Suprapubic skin (tissue), 4 donors: ENCODE results near the gene IL1RAPL2. TPM values are rescaled to one million over a fixed set of nuclear protein-coding genes. Genes with fewer than 3 reads are reported as not detected.
"Not testable (repeated sequence)": the region's sequence is repeated elsewhere in the genome, so short reads cannot be mapped to it uniquely, and the experiment has no call there.

ENCODE experiments used
- DNase-seq, 2 donors: peaks; one replicate each; pipeline ENCODE4 v3.0.0-alpha.2; 2019; ENCODE audit warnings: low spot score in 2 of 2
- H3K27ac ChIP-seq: fragments of 200-600 bp; sonication (generic); one replicate; pipeline ENCODE4 v1.5.1; 2019
- H3K27me3 ChIP-seq: fragments of 200-600 bp; sonication (generic); one replicate; pipeline ENCODE4 v1.5.1; 2019
- H3K36me3 ChIP-seq: fragments of 200-600 bp; sonication (generic); one replicate; pipeline ENCODE4 v1.5.1; 2019
- H3K4me1 ChIP-seq: fragments of 200-600 bp; sonication (generic); one replicate; pipeline ENCODE4 v1.5.1; 2019
- H3K4me3 ChIP-seq: fragments of 200-600 bp; sonication (generic); one replicate; pipeline ENCODE4 v1.5.1; 2019; ENCODE audit warnings: mild to moderate bottlenecking
- H3K9me3 ChIP-seq: fragments of 200-600 bp; sonication (generic); one replicate; pipeline ENCODE4 v1.5.1; 2019
- EP300 ChIP-seq: sonication (generic); formaldehyde crosslinking; IDR thresholded peaks from one replicate; pipeline ENCODE4 v1.6.1; 2017; ENCODE audit warnings: antibody characterized with exemption
- POLR2A ChIP-seq, 2 donors: fragments of 450-650 bp; IDR thresholded peaks; one replicate each; pipeline ENCODE4 v1.6.1; 2017; ENCODE audit warnings: antibody characterized with exemption in 2 of 2, mild to moderate bottlenecking in 2 of 2, moderate library complexity in 2 of 2
- POLR2AphosphoS5 ChIP-seq, 3 donors: sonication (generic); formaldehyde crosslinking; IDR thresholded peaks; one replicate each; pipeline ENCODE4 v1.6.1; 2017; ENCODE audit warnings: antibody characterized with exemption in 3 of 3
- WGBS: methylation state at CpG from one replicate; pipeline ENCODE4 v1.1.5; 2018; 5-methylcytosine and 5-hydroxymethylcytosine counted together
- total RNA-seq, 4 donors: library from RNA; depleted of rRNA; stranded (reverse); fragments of >200 nt; gene quantifications; one replicate each; pipeline ENCODE4 v1.1.0, GENCODE V29; 2016
- TF ChIP-seq, protein P1 (sequence below), 2 donors: fragments of 200-600 bp in 1 of 2; fragments of 450-650 bp in 1 of 2; sonication (generic) in 1 of 2; IDR thresholded peaks; one replicate each; pipeline ENCODE4 v1.5.1; 2016 to 2019; ENCODE audit warnings: antibody characterized with exemption in 2 of 2, mild to moderate bottlenecking in 1 of 2, moderate library complexity in 1 of 2

The IL1RAPL2 gene
- total RNA-seq, result under 1 TPM in 3 of 4 donors, not detected in 1; 0.21 to 0.42 (median 0.25) TPM

- Histone ChIP-seq H3K4me3 (peak within 1 kb of the TSS; percentile 33), H3K9me3 (no peaks in the 10 kb centered on the region), H3K27ac (no peak within 1 kb of the TSS), H3K36me3 (no peaks in the 10 kb centered on the region), H3K4me1 (peaks cover 6% of the 10 kb centered on the region), H3K27me3 (peaks cover 37% of the 10 kb centered on the region)
- no peak for DNase-seq
- WGBS, result 25% methylated on average over 25 of the region's 48 CpGs
- no peak for TF ChIP-seq POLR2A (IDR thresholded peaks at IDR 0.05)
- TF ChIP-seq EP300, result no peak
- TF ChIP-seq, protein P1, sequence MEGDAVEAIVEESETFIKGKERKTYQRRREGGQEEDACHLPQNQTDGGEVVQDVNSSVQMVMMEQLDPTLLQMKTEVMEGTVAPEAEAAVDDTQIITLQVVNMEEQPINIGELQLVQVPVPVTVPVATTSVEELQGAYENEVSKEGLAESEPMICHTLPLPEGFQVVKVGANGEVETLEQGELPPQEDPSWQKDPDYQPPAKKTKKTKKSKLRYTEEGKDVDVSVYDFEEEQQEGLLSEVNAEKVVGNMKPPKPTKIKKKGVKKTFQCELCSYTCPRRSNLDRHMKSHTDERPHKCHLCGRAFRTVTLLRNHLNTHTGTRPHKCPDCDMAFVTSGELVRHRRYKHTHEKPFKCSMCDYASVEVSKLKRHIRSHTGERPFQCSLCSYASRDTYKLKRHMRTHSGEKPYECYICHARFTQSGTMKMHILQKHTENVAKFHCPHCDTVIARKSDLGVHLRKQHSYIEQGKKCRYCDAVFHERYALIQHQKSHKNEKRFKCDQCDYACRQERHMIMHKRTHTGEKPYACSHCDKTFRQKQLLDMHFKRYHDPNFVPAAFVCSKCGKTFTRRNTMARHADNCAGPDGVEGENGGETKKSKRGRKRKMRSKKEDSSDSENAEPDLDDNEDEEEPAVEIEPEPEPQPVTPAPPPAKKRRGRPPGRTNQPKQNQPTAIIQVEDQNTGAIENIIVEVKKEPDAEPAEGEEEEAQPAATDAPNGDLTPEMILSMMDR (IDR thresholded peaks at IDR 0.05), result peak; percentile 14 to 25
Measured at GRCh38 chrX:104565791-104566680, at the start of gene IL1RAPL2. Gene IL1RAPL2, plus strand, starts transcription at chrX:104566199.

GRCh38 chrX:104522386-104522785 is 43.6 kb upstream of the IL1RAPL2 start:
- no peak for TF ChIP-seq POLR2AphosphoS5 (IDR thresholded peaks at IDR 0.05)
- no peak for TF ChIP-seq POLR2A (IDR thresholded peaks at IDR 0.05)
- no peak for TF ChIP-seq EP300
- TF ChIP-seq, protein P1 (IDR thresholded peaks at IDR 0.05), result no peak
- WGBS, result 38% methylated on average over 2 of the region's 2 CpGs
- no peak overlapping the region for H3K4me3 ChIP-seq
- no peak overlapping the region for H3K27ac ChIP-seq
- no peak for DNase-seq
- no peaks in the 10 kb centered on the region for H3K27me3 ChIP-seq
- no peaks in the 10 kb centered on the region for H3K9me3 ChIP-seq
- H3K36me3 ChIP-seq, result no peaks in the 10 kb centered on the region
- no peaks in the 10 kb centered on the region for H3K4me1 ChIP-seq

DNA sequence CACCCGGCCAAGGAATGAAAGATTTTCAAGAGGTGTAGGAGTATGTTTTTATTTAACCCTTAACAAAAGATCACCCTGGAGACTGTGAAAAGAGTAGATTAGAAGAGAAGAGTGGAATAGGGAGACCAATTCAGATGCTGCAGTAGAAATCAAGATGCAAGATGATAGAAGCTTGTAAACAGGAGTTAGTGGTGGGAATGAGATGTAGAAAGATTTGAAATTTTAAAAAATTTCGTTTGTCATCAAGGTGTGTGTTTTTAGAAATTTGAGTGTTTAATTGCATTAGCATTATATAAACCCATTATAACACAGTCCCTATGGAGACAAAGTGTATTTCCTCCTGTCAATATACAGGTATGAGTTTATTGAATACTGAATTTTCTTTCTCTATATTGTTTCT is 42.1 kb upstream of the IL1RAPL2 start:
- H3K4me3 ChIP-seq, result no peak overlapping the region
- TF ChIP-seq POLR2AphosphoS5 (IDR thresholded peaks at IDR 0.05) (no peak), EP300 (no peak), POLR2A (IDR thresholded peaks at IDR 0.05) (no peak)
- TF ChIP-seq, protein P1 (IDR thresholded peaks at IDR 0.05), result no peak
- no peak for DNase-seq
- no peaks in the 10 kb centered on the region for H3K4me1 ChIP-seq
- no peaks in the 10 kb centered on the region for H3K9me3 ChIP-seq
- no peak overlapping the region for H3K27ac ChIP-seq
- WGBS, result 57% methylated on average over 2 of the region's 2 CpGs
- H3K36me3 ChIP-seq, result no peaks in the 10 kb centered on the region
- no peaks in the 10 kb centered on the region for H3K27me3 ChIP-seq

DNA sequence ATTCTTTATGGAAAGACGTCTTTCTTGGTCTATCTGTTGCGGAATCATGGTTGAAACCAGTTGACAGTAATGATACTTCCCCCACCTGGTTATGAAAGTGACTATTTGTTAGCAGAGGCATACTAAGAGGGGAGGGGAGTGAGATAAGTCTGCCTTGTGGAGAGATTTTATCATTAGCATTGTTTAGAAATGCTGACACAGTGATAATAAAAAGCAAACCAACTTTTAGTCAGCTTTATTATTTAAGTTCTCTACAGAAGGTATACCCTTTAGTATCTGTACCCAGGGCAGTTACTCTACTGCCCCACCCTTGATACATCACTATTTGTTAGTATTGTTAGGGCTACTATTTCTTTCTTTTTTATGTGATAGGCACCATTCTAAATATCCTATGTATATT is 26.9 kb upstream of the IL1RAPL2 start:
- 86% methylated on average over 2 of the region's 2 CpGs for WGBS
- TF ChIP-seq, protein P1 (IDR thresholded peaks at IDR 0.05), result no peak
- TF ChIP-seq POLR2A (IDR thresholded peaks at IDR 0.05) (no peak), POLR2AphosphoS5 (IDR thresholded peaks at IDR 0.05) (no peak), EP300 (no peak)
- H3K4me3 ChIP-seq, result no peak overlapping the region

GRCh38 chrX:104542447-104542846 is 23.6 kb upstream of the IL1RAPL2 start:
- not testable (repeated sequence) for H3K36me3 ChIP-seq, H3K27me3 ChIP-seq, H3K4me1 ChIP-seq, H3K4me3 ChIP-seq, H3K9me3 ChIP-seq, DNase-seq, H3K27ac ChIP-seq
- WGBS, result 50% methylated on average over 2 of the region's 2 CpGs

More for the DNA sequence above, 26.9 kb upstream of the IL1RAPL2 start:
- no peak overlapping the region for H3K27ac ChIP-seq
- H3K27me3 ChIP-seq, result no peaks in the 10 kb centered on the region
- DNase-seq, result no peak
- no peaks in the 10 kb centered on the region for H3K4me1 ChIP-seq
- H3K9me3 ChIP-seq, result no peaks in the 10 kb centered on the region
- no peaks in the 10 kb centered on the region for H3K36me3 ChIP-seq
